ENCODE measurements around the gene ZNF445. TPM values are rescaled to one million over a fixed set of nuclear protein-coding genes. Genes with fewer than 3 reads are reported as not detected.
A peak's percentile ranks its signal among the peaks of the same experiment; 100 is the strongest.

The ZNF445 gene
- total RNA-seq, 1 experiment from 2014 or later: 15.9 TPM

- TF ChIP-seq EZH2 (IDR thresholded peaks at IDR 0.05; ENCODE audit: low read depth) (no peak), CTCF (conservative IDR thresholded peaks at IDR 0.05) (no peak)
- ChIA-PET CTCF (no interaction called here), POLR2A (ENCODE audit: unreplicated experiment) (no interaction called here)
- no peak for DNase-seq
- no peaks in the 10 kb centered on the region for H3K9me3 ChIP-seq (ENCODE audit: insufficient read depth, low read depth)
- no TSS peak for BruUV-seq (replicated peaks)
- no peaks in the 10 kb centered on the region for H3K27me3 ChIP-seq (ENCODE audit: insufficient read depth, low read depth)
- peaks cover 7% of the 10 kb centered on the region for H3K4me1 ChIP-seq (replicated peaks; ENCODE audit: insufficient read depth)
- no peaks in the 10 kb centered on the region for H3K9me2 ChIP-seq (ENCODE audit: insufficient read depth)
- no peak overlapping the region for H3K4me3 ChIP-seq
- intact Hi-C loops (cut with micrococcal nuclease; ENCODE audit: unreplicated experiment): loop anchor here (10.0 kb wide), 1 partner anchor 111 kb away; the partner anchor contains the start of gene ZNF197
- H3K4me2 ChIP-seq: no peak overlapping the region
- H3K27ac ChIP-seq: no peak overlapping the region
- no peaks in the 10 kb centered on the region for H3K36me3 ChIP-seq (ENCODE audit: low read depth)
- H3K79me2 ChIP-seq (ENCODE audit: low read depth): peaks cover 18% of the 10 kb centered on the region
- H4K20me1 ChIP-seq (ENCODE audit: insufficient read depth): no peaks in the 10 kb centered on the region
- 0 out of 2 replicates have a peak, but pooled peaks cover 5% of the 10 kb centered on the region for H3F3A ChIP-seq (ENCODE audit: insufficient read depth, low read depth)
- H2AFZ ChIP-seq: no peak overlapping the region
Measured at GRCh38 chr3:44513513-44513912, 36.0 kb upstream of the ZNF445 start.

DNA sequence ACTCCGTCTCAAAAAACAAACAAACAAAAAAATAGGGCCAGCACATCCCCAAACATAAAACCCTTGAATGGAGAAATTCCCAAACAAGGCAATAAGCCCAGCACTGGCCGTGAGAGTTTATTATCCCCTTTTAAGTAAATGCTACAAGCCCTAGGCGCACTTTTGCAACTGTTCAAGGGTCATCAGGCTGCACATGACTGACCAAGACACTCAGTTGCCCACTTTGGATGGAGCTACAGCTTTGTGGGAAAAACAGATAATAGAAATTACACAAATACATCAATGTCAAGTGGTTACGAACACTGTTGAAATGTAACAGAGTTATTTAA, 33.7 kb upstream of the ZNF445 start:
- H3K36me3 ChIP-seq (ENCODE audit: low read depth): no peaks in the 10 kb centered on the region
- no peaks in the 10 kb centered on the region for H3K27me3 ChIP-seq (ENCODE audit: insufficient read depth, low read depth)
- no TSS peak for BruUV-seq (replicated peaks)
- peak overlapping the region; percentile 91 for H3K4me2 ChIP-seq
- POLR2A ChIA-PET (ENCODE audit: unreplicated experiment): interaction anchor here (0.7 kb wide), 1 partner anchor 179 kb away, joined by 4 read pairs; no protein-coding TSS in a partner anchor
- peak overlapping the region; percentile 95 for H2AFZ ChIP-seq
- intact Hi-C loops (cut with micrococcal nuclease; ENCODE audit: unreplicated experiment): loop anchor here (10.0 kb wide), 1 partner anchor 114 kb away; the partner anchor contains the start of gene ZNF197
- DNase-seq: no peak
- no peaks in the 10 kb centered on the region for H4K20me1 ChIP-seq (ENCODE audit: insufficient read depth)
- CTCF ChIA-PET: no interaction called here
- H3K9me3 ChIP-seq (ENCODE audit: insufficient read depth, low read depth): peaks cover 4% of the 10 kb centered on the region; the same call in 1 of the 2 replicates
- peak overlapping the region; percentile 84 for H3K4me3 ChIP-seq
- TF ChIP-seq CTCF (conservative IDR thresholded peaks at IDR 0.05) (no peak), EZH2 (IDR thresholded peaks at IDR 0.05; ENCODE audit: low read depth) (no peak)
- peak overlapping the region; percentile 14; the same call in 1 of the 2 replicates for H3K27ac ChIP-seq
- peaks cover 27% of the 10 kb centered on the region for H3K79me2 ChIP-seq (ENCODE audit: low read depth)
- H3K4me1 ChIP-seq (replicated peaks; ENCODE audit: insufficient read depth): peaks cover 7% of the 10 kb centered on the region
- 0 out of 2 replicates have a peak, but pooled peaks cover 5% of the 10 kb centered on the region for H3F3A ChIP-seq (ENCODE audit: insufficient read depth, low read depth)
- H3K9me2 ChIP-seq (ENCODE audit: insufficient read depth): no peaks in the 10 kb centered on the region

- H3F3A ChIP-seq (ENCODE audit: insufficient read depth, low read depth): 0 out of 2 replicates have a peak, but pooled peaks cover 5% of the 10 kb centered on the region
- H3K27ac ChIP-seq: no peak overlapping the region
- peaks cover 7% of the 10 kb centered on the region for H3K4me1 ChIP-seq (replicated peaks; ENCODE audit: insufficient read depth)
- peak overlapping the region; percentile 94 for H3K4me3 ChIP-seq
- peaks cover 12% of the 10 kb centered on the region for H3K9me3 ChIP-seq (ENCODE audit: insufficient read depth, low read depth)
- peaks cover 27% of the 10 kb centered on the region for H3K79me2 ChIP-seq (ENCODE audit: low read depth)
- TF ChIP-seq CTCF (conservative IDR thresholded peaks at IDR 0.05): no peak
- TF ChIP-seq EZH2 (IDR thresholded peaks at IDR 0.05; ENCODE audit: low read depth): no peak
- ChIA-PET CTCF (no interaction called here), POLR2A (ENCODE audit: unreplicated experiment) (no interaction called here)
- intact Hi-C loops (cut with micrococcal nuclease; ENCODE audit: unreplicated experiment): loop anchor here (1.0 to 10.0 kb wide), 2 partner anchors 115 to 138 kb away; partner anchors contain the start of genes ZNF197 and ZNF35
- H4K20me1 ChIP-seq (ENCODE audit: insufficient read depth): no peaks in the 10 kb centered on the region
- DNase-seq: no peak
- H3K36me3 ChIP-seq (ENCODE audit: low read depth): no peaks in the 10 kb centered on the region
- H3K4me2 ChIP-seq: peak overlapping the region; percentile 83
- H3K27me3 ChIP-seq (ENCODE audit: insufficient read depth, low read depth): no peaks in the 10 kb centered on the region
- H2AFZ ChIP-seq: peak overlapping the region; percentile 93
- no TSS peak for BruUV-seq (replicated peaks)
- no peaks in the 10 kb centered on the region for H3K9me2 ChIP-seq (ENCODE audit: insufficient read depth)
Measured at GRCh38 chr3:44510000-44510368, 32.5 kb upstream of the ZNF445 start.

Data from PC-9 (cell line).